ENCODE measurements around the gene NUCB2. TPM values are rescaled to one million over a fixed set of nuclear protein-coding genes. Genes with fewer than 3 reads are reported as not detected.

NUCB2 gene
- total and polyA plus RNA-seq, 2 of the 13 experiments (the other 11 are each of a cell fraction or from before 2014, with no cell fraction given), result 54.2 to 82.4 TPM

DNA sequence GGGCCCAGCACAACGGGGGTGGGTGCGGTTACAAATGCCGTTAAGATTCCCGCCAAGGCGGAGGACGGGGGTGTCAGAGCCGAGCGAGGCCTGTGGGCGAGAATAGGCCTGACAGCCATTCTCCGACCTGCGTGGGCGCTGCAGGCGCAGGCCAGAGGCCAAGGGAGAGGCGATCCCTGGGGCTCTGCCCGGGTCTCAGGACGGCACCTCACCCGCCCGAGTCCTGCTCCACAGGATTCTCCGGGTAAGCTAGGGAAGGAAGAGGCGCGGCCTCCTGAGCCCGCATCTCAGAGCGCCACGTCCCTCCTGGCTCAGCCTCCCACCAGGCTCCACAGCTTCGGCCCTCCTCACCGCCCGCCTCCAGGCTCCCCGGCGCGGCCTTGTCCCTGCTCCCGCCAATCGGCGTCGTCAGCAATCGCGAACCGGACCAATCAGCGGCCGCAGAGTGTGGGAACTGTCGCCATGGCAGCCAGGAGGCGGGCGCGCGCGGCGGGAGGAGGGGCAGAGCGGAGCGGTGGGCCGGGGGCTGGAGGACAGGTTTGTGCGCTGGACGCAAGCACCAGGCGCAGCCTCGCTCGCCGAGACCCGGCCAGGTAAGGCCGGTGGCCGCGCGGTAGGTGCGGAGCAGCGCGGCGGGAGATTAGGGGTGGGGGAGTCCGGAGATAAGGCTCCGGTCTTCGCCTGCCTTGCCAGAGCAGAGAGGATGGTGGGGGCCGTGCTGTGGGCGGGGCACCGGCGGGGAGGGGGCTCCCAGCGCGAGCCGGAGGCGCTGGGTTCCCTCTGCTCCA, at the start of gene NUCB2 (continued):
- TF ChIP-seq ZNF501 (CRISPR knock-in tag; IDR thresholded peaks at IDR 0.05), result peak; percentile 92
- TF ChIP-seq, protein P1, sequence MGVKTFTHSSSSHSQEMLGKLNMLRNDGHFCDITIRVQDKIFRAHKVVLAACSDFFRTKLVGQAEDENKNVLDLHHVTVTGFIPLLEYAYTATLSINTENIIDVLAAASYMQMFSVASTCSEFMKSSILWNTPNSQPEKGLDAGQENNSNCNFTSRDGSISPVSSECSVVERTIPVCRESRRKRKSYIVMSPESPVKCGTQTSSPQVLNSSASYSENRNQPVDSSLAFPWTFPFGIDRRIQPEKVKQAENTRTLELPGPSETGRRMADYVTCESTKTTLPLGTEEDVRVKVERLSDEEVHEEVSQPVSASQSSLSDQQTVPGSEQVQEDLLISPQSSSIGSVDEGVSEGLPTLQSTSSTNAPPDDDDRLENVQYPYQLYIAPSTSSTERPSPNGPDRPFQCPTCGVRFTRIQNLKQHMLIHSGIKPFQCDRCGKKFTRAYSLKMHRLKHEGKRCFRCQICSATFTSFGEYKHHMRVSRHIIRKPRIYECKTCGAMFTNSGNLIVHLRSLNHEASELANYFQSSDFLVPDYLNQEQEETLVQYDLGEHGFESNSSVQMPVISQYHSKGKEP (CRISPR knock-in tag; IDR thresholded peaks at IDR 0.05), result no peak
- TF ChIP-seq REPIN1 (CRISPR knock-in tag; IDR thresholded peaks at IDR 0.05; ENCODE audit: borderline replicate concordance, low read depth), result peak; percentile 40; the same call in 1 of the 2 replicates
- no peak for TF ChIP-seq SMARCC2 (IDR thresholded peaks at IDR 0.05)
- TF ChIP-seq, protein P2, sequence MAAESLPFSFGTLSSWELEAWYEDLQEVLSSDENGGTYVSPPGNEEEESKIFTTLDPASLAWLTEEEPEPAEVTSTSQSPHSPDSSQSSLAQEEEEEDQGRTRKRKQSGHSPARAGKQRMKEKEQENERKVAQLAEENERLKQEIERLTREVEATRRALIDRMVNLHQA (CRISPR knock-in tag; IDR thresholded peaks at IDR 0.05), result no peak
- no peak for TF ChIP-seq TRIM24 (CRISPR knock-in tag; IDR thresholded peaks at IDR 0.05)
- TF ChIP-seq XRCC5 (optimal IDR thresholded peaks at IDR 0.05; ENCODE audit: low read length), result peak; percentile 47
- TF ChIP-seq KLF13 (CRISPR knock-in tag; IDR thresholded peaks at IDR 0.05), result no peak
- TF ChIP-seq, protein P3, sequence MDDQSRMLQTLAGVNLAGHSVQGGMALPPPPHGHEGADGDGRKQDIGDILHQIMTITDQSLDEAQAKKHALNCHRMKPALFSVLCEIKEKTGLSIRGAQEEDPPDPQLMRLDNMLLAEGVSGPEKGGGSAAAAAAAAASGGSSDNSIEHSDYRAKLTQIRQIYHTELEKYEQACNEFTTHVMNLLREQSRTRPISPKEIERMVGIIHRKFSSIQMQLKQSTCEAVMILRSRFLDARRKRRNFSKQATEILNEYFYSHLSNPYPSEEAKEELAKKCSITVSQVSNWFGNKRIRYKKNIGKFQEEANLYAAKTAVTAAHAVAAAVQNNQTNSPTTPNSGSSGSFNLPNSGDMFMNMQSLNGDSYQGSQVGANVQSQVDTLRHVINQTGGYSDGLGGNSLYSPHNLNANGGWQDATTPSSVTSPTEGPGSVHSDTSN (CRISPR knock-in tag; IDR thresholded peaks at IDR 0.05; ENCODE audit: borderline replicate concordance), result no peak
- TF ChIP-seq, protein P4, sequence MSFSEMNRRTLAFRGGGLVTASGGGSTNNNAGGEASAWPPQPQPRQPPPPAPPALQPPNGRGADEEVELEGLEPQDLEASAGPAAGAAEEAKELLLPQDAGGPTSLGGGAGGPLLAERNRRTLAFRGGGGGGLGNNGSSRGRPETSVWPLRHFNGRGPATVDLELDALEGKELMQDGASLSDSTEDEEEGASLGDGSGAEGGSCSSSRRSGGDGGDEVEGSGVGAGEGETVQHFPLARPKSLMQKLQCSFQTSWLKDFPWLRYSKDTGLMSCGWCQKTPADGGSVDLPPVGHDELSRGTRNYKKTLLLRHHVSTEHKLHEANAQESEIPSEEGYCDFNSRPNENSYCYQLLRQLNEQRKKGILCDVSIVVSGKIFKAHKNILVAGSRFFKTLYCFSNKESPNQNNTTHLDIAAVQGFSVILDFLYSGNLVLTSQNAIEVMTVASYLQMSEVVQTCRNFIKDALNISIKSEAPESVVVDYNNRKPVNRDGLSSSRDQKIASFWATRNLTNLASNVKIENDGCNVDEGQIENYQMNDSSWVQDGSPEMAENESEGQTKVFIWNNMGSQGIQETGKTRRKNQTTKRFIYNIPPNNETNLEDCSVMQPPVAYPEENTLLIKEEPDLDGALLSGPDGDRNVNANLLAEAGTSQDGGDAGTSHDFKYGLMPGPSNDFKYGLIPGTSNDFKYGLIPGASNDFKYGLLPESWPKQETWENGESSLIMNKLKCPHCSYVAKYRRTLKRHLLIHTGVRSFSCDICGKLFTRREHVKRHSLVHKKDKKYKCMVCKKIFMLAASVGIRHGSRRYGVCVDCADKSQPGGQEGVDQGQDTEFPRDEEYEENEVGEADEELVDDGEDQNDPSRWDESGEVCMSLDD (CRISPR knock-in tag; IDR thresholded peaks at IDR 0.05; ENCODE audit: borderline replicate concordance), result no peak
- TF ChIP-seq, protein P5, sequence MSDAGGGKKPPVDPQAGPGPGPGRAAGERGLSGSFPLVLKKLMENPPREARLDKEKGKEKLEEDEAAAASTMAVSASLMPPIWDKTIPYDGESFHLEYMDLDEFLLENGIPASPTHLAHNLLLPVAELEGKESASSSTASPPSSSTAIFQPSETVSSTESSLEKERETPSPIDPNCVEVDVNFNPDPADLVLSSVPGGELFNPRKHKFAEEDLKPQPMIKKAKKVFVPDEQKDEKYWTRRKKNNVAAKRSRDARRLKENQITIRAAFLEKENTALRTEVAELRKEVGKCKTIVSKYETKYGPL (CRISPR knock-in tag; IDR thresholded peaks at IDR 0.05), result no peak
- TF ChIP-seq, protein P6, sequence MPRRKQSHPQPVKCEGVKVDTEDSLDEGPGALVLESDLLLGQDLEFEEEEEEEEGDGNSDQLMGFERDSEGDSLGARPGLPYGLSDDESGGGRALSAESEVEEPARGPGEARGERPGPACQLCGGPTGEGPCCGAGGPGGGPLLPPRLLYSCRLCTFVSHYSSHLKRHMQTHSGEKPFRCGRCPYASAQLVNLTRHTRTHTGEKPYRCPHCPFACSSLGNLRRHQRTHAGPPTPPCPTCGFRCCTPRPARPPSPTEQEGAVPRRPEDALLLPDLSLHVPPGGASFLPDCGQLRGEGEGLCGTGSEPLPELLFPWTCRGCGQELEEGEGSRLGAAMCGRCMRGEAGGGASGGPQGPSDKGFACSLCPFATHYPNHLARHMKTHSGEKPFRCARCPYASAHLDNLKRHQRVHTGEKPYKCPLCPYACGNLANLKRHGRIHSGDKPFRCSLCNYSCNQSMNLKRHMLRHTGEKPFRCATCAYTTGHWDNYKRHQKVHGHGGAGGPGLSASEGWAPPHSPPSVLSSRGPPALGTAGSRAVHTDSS (CRISPR knock-in tag; conservative IDR thresholded peaks at IDR 0.05), result no peak
- no peak for TF ChIP-seq MZF1 (CRISPR knock-in tag; IDR thresholded peaks at IDR 0.05; ENCODE audit: borderline replicate concordance)
- TF ChIP-seq HOXA3 (CRISPR knock-in tag; IDR thresholded peaks at IDR 0.05), result peak; percentile 67; the same call in 1 of the 2 replicates
- no peak; the same call in 1 of the 2 replicates for TF ChIP-seq GATAD2A (CRISPR knock-in tag; IDR thresholded peaks at IDR 0.05)
- TF ChIP-seq, protein P7, sequence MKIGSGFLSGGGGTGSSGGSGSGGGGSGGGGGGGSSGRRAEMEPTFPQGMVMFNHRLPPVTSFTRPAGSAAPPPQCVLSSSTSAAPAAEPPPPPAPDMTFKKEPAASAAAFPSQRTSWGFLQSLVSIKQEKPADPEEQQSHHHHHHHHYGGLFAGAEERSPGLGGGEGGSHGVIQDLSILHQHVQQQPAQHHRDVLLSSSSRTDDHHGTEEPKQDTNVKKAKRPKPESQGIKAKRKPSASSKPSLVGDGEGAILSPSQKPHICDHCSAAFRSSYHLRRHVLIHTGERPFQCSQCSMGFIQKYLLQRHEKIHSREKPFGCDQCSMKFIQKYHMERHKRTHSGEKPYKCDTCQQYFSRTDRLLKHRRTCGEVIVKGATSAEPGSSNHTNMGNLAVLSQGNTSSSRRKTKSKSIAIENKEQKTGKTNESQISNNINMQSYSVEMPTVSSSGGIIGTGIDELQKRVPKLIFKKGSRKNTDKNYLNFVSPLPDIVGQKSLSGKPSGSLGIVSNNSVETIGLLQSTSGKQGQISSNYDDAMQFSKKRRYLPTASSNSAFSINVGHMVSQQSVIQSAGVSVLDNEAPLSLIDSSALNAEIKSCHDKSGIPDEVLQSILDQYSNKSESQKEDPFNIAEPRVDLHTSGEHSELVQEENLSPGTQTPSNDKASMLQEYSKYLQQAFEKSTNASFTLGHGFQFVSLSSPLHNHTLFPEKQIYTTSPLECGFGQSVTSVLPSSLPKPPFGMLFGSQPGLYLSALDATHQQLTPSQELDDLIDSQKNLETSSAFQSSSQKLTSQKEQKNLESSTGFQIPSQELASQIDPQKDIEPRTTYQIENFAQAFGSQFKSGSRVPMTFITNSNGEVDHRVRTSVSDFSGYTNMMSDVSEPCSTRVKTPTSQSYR (CRISPR knock-in tag; IDR thresholded peaks at IDR 0.05; ENCODE audit: borderline replicate concordance), result peak; percentile 80; the same call in 1 of the 2 replicates
